ENCODE results near the gene ACCSL.

ACCSL gene

DNA sequence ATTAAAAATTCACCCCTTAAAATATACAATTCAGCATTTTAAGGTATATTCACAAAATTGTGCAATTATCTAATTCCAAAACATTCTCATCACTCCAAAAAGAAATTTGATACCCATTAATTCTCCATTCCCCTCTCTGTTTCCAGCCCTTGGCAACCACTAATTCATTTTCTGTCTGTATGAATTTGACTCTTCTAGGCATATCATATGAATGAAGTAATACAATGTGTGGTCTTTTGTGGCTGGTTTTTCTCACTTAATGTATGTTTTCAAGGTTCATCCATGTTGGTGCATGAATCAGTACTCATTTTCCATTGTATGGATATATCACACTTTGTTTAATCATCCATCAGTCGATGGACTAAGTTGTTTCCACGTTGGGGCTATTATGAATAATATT lies 29.0 kb upstream of the ACCSL start:
- no peak for DNase-seq

DNA sequence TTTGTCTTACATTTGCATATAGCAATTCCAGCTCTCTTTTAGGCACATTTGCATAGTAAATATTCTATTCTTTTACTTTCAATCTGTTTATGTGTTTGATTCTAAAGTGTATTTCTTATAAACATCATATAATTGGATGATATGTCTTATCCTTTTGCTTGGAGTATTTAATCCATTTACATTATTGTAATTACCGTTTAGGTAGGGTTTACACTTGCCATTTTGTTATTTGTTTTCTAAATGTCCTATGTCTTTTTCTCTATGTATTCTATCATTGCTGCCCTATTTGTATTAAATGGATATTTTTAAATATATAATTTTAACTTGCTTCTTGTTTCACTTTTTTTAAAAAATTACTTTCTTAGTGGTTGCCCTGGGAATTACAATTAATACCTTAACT lies 22.8 kb upstream of the ACCSL start:
- no peak for DNase-seq

DNA sequence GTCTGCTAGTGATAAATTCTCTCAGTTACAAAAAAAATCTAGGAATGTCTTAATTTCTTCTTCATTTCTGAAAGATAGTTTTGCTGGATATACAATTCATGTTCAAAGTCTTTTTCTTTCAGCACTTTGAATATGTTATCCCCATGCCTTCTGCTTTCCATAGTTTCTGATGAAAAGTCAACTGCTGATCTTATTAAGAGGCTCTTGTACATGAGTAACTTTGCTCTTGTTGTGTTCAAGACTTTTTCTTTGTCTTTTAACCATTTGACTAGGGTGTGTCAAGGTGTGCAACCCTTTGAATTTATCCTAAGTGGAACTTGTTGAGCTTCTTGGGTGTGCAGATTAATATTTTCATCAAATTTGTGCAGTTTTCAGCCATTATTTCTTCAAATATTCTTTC lies 22.1 kb upstream of the ACCSL start:
- no peak for DNase-seq

DNA sequence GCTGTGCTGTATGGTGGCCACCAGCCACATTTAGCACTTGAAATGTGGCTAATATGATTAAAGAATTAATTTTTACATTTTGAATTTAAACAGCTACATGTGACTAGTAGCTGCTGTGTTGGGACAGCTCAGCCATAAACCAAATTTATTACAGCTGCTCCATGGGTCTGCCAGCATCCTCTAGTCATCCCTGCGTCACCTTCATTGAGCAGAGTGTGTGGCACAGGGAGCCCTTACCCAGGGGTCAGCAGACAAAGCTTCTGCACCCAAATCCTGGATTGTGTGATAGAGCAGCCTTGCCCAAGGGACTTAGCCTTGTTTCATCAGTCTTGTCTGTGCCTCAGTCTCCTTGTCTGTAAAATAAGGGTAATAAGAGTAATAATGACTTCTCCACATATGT lies 19.4 kb upstream of the ACCSL start:
- DNase-seq: no peak

DNA sequence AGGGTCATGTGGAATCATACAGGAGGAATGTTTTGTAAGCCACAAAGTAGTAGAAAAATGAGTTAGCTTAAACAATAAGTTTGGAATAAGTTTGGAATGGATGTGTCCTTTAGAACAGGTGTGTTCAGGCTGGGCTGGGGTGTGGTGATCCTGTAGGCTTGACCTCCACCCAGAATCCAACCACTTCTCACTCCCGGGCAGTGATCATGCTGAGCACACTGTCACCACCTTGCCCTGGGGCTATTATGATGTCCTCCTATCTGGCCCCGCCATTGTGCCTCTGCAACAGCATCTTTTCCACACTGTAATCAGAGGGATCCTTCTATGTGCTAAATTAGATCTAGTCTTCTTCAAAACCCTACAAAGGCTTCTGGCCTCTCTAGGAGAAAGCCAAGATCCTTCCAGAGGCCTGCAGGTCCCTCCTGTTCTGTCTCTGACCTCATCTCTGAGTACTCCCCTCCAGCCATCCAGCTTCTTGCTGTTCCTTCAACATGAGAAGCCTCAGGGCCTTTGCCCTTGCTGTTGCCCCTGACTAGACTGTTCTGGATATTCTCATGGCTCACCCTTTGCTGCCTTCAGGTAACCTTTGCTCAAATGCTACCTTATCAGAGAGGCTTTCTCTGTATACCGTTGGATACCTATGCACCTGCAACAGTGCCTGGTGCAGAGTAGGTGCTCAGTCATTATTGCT lies 18.8 kb upstream of the ACCSL start:
- DNase-seq: no peak

DNA sequence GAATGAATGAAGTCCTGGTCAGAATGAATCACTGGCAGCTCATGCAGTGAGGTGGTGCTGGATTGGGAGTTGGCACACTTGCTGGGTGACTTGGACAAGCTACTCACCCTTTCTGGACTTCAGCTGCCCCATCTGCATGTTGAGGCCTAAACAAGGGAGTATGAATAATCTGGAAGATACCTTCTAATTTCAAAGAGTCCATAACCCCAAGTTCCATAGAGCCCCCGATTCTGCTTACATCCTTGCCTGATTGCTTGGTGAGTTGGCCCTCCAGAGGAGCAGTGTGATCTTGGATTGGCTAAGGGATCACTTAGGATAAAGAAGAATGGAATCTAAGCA lies 18.3 kb upstream of the ACCSL start:
- no peak for DNase-seq

DNA sequence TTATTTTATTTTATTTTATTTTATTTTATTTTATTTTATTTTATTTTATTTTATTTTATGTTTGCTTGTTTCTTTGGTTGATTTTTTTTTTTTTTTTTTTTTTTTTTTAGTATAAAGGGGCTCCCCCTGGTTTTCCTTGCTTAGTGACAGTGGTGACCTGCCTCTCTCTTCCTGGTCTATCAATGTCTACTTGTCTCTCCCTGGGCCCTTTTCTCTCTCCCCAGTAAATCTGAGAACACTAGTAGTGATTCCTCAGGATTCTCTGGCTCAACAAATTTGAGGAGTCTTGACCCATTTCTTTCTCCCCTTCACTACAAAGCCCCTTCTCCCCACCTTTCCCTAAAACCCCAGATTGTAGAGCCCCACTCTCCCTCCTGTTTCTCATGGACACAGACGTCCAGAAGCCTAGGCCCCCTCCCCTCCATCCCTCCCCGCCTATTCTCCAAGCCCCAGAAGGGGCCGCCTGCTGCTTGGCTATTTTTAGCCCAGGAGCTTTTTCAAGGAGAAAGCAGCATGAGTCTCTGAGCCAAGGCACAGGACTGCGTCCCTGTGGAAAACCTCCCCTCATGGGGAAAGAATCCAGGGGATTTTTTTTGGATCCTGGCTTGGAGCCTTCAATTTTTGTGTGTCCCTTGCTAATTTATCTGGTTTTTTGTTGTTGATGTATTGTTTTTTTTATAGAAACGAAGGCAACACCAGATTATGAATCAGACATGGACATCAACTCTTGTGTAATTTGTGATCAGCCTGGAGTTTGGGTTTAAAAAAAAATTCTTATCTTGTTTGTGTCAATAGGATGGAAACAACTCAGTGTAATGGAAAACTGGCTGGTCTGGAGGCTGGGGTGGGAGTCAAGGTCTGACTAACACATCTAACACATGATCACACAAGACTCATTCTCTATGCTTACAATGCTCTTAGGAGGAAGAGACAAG lies 17.5 kb upstream of the ACCSL start:
- no peak for DNase-seq

DNA sequence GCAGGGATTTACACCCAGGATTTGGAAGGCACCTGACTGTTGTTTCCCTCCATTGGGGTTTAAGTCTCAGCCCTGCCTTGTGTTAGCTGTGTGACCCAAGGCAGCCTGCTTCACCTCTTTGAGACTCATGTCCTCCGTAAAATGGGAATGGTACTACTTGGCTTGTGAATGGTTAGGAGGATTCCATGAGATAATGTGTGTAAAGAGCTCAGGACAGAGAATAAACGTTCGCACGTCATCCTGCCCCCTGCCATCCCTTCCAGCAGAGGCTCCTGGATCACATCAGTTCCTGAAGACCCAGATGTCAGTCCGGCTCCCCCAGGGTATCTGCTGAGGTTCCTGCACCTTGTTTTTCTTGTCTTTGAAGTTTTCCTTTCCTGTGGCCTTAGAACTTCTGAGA lies 16.8 kb upstream of the ACCSL start:
- DNase-seq: no peak

DNA sequence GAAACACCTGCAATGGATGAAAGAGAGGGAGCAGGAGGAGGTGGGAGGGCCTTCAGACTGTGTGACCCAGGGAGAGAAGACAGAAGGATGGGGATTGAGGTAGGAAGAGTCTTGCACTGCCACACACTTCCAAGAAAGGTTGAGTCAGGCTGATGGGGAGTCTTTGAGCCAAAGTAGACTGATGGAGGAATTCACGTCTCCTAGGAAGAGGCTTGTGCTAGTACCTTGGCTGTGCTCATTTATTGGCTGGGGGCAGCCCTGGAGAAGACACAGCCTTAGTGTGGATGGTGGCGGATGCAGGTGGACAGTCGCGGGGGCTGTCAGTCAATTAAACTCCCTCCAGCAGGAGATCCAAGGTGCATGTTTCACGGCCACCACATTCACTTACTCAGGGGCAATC lies 16.2 kb upstream of the ACCSL start:
- DNase-seq: no peak

DNA sequence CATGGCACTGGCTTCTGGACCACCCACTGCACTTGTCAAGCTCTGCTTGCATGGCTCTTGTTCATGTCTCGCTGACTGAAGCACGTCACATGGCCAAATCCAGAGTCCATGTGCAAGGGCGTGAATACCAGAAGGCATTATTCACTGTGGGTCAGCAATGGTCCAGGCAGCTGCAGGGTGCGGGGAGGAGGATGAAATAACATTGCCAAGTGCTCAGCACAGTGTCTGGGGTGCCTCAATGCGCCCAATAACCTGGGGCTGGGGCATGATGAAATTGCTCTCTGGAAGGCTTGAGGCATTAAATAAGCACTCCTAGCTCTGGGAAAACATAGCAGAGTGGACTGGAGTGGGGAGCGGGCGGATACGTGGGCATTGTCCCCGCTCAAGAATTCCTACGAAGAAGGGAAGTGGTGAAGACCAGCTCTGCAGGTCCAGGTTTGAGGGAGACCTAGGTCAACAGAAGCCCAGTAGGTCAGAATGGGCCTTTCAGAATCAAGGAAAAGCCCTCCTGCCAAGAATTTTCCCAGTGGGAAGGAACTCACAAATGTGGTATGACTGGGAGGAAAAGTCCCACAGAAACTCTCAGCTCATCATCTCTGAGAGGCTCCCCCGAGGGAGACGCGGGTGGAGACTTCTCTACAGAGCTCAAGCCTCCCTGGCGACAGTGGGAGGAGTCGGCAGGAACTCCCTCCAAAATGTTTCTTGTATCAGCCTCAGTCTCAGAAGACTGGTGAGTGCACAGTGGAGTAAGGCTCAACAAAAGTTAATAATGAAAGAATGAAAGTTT lies 15.3 kb upstream of the ACCSL start:
- DNase-seq: no peak

DNA sequence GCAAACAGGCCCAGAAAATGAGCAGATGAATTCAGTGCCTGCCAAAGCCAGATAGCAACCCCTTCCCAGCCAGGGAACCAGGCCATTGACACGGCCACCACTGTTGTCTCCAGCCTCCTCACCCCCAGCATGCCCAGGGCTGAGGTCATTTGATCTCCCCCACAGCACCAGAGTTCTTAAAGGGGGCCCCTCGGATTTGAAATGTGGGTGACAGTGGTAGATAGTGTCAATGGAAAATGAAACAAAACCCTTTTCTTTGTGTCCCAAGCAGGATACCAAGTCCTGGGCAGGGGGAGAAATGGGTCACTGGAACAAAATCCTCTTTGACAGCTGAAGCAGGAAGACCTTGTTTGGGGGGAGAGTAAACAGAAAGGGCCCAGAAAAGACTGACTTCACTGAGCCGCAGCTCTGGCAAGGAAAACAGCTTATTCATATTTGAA lies 14.3 kb upstream of the ACCSL start:
- no peak for DNase-seq

DNA sequence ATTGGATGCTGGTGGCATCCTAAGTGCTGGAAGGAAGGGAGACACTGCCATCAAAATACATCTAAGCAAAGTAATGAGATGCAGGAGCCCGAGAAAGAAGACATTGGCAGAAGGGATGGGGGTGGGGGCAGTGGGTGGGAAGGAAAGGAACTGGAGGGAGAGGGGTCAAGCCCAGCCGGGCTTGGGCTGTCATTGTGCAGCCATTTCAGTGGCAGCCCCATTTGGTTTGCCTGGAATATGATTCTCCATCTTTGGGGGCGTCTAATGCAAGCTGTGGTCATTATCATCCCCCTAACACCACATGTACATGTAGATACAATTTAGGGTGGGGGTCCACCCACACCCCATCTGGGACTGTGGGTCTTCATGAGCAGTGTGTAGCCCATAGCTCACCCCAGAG lies 13.9 kb upstream of the ACCSL start:
- no peak for DNase-seq

DNA sequence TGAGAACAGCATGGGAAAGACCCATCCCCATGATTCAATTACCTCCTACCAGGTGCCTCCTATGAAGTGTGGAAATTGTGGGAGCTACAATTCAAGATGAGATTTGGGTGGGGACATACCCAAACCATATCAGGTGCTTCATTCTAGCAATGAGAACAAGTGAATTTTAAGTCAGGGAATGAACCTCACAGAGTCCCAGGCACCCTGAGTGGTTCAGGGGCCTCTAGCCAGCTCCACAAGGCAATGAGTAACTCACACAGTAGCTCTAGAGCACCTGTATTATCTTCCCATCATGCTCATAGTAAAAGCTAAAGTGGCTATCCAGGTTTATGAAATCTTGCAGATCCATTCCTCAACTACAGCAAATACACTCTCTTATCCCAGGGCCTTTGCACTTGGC lies 13.1 kb upstream of the ACCSL start:
- no peak for DNase-seq

DNA sequence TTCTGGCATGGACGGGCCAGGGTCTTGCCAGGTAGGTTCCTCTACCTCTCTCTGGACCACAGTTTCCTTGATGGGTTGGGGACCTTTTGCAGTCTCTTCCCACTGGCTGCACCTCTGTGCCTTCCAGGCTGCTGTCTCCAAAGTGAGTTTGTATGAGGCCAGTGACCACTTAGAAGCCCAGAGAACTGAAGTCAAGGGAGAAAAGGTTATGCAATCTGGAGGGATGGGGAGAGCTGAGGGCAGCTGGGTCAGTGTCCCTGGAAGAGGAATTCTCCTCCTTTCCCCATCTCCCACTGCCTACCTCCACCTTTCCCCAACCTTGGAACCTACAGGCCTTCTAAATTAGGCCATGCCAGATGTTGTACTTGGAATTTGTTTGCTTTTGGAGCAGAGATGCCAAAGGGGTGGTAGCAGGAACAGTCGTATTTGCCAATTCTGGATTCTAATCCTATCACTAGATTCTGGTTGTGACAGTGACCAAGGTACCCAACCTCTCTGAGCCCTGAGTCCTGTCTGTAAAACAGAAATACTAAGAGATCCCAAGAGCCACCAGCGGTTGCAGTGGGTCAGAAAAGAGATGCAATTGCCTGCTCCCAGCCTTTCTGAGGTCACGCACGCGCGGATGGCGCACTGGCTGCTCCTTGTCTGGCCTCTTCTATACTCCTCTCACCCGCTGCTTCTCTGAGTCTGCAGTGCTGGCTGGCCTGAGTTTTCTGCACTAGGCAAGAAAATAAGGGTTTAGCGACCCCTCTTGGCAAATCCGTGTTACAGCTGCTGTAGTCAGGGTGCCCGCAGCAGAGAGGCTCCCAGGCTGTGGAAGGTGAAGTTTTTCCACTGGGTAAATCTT lies 10.7 kb upstream of the ACCSL start:
- peak; percentile 48 for DNase-seq

DNA sequence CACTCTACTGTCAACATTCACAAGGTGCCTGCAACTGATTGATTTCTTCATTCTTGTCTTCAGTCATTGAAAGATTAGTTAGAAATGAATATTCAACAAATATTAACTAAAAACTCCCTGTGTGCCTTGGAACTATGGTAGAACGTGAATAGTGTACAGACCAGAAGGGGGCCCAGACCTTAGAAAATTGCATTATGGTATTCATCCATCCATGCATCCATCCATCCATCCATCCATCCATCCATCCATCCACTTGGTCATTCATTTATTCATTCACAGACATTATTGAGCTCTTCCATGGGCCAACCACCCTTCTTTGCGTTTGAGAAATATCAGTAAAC lies 10.2 kb upstream of the ACCSL start:
- DNase-seq: no peak

DNA sequence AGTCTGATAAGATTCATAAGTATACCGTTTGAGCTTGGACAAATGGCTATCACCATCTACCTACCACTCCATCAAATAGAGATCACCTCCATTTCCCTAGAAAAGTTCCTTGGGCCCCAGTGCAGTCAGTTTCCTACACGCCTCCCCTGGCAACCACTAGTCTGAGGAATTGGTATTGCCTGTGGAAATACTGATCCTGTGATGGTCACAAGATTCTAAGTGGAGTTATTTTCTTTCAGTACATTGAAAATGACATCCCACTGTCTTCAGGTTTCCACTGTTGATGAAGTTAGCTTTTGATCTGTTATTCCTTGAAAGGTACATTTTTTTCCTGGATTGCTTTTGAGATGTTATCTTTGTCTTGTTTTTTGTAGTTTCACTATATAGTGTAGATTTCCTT lies 4.6 kb upstream of the ACCSL start:
- DNase-seq: no peak

DNA sequence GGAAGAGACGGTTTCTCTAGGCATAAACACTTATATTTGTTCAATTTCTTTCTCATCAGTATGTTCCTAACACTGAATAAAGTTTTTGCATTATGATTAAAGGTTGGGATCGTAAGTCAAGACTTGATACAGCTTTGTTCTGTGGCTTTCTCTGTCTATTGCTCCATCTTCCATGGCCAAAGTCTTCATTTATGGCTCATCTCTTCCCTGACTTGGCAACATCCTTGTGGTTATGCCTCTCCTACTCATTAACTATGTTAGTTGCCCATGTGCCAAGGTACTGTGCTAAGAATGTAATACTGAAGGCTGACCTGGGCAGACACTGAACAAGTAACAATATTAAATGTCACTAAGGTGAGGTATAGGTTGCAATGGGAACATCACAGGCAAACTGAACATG lies 1.6 kb upstream of the ACCSL start:
- no peak for DNase-seq

DNA sequence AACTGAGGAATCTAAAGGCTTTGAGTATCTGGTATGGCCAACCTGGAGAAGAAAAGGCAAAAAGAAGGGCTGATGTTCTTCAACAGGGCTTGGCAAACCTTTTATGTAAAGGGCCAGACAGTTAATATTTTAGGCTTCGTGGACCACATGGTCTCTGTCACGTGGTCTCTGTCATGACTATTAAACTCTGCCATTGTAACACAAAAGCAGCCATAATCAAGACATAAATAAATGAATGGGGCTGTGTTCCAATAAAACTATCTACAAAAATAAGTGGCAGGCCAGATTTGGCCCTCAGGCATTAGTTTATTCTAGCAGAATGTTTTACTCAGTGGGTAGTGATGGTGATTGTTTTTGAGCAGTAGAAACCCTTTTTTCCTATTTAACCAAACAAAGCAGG lies 483 bp upstream of the ACCSL start:
- no peak for DNase-seq

DNA sequence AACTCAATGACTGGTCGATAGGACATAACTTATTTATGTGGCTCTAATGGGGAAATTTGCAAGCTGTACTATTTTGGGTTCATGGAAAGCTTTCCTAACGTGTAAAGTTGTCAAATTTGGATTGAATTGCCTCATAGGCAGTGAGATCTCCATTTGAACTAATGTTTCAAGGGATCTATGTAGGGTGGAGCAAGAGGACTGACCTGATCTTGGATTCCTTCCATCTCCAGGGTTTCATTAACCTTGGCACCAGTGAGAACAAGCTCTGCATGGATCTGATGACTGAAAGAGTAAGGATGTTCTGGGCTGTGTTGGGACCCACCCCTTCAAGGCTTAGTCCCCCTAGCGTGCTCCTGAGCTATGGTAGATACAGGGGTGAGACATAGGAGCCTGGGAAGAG lies 2.1 kb downstream of the ACCSL start:
- DNase-seq: no peak

DNA sequence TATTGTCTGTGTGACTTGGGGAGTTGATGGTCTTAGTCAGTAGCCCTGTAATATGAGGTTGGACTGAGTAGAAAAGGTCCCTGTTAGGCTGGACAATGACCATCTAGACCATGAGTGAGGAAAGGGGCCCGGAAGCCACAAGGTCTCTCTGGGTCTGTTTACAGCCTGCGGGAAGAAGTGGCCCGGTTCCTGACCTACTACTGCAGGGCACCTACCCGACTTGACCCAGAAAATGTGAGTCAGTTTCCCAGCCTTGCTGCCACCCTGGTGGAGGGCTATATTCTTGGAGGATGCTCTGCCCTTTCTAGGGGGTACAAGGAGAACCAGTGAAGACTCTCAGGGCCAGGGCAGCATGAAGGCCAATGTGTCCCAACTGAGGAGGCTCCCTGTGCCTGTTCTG lies 3.4 kb downstream of the ACCSL start:
- DNase-seq: no peak

DNA sequence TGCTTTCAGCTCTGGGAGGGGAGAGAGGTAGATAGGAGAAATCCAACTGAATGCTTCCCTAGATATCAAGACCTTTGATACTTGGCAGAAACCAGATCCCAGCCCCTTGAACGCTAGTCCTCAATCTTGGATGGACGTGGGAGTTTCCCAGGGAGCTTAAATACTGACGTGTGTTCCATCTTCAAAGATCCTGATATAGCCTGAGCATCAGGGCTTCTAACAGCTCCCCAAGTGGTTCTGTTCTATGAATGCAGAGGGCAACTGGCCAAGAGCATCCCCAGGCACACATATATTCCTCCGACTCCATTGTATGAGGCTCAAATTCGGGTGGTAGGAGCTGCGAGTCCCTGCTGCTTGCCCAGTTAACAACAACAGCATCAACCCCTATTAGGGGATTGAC lies 9.6 kb downstream of the ACCSL start:
- DNase-seq: no peak

DNA sequence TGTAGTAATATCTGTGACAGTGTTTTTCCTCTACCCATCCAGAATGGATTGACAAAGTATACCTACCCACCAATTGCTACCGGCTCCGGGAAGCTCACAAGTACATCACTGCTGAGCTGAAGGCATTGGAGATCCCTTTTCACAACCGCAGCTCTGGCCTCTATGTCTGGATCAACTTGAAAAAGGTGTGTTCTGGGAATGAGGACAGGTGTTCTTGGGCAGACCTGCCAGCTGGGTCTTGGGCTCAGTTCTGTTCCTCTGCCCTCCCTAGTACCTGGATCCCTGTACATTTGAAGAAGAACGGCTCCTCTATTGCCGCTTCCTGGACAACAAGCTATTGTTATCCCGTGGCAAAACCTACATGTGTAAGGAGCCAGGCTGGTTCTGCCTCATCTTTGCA lies 10.5 kb downstream of the ACCSL start:
- no peak for DNase-seq

DNA sequence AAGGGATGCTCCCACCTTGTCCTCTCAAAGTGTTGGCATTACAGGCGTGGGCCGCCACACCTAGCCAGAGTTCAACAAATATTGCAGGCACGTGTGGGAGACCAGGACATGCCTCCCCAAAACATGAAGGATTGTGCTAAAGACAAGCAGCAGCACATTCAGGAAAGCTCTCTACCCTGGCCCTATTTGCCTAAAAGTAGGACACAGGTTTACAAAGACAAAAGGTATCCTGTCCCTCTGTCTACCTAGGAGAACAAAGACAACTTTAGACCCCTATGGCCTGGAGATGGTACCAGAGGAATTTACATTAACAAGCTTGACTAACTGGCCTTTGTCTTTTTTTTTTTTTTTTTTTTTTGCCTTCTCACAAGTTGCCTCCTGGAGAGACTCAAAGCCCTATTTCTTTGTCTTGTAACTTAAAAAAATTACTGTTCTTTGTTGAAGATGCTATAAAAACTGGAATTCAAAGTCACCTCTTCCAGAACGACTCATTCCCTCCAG lies 17.4 kb downstream of the ACCSL start:
- no peak for DNase-seq
